Kidney (tissue), 14 donors: Measurements from ENCODE around the gene HIPK2. TPM values are rescaled to one million over a fixed set of nuclear protein-coding genes. Genes with fewer than 3 reads are reported as not detected.
A peak's percentile ranks its signal among the peaks of the same experiment; 100 is the strongest.

ENCODE experiments used
- DNase-seq, 5 donors: peaks; one replicate each; pipeline ENCODE4 v3.0.0-alpha.2; 2013 to 2020
- FAIRE-seq: peaks from 2 replicates; lab custom pipeline; 2012; peaks lifted over from hg19 to GRCh38; lab: Jason Lieb, UNC
- H3K27ac ChIP-seq, 2 donors: one replicate each; pipeline ENCODE4 v1.7.0; 2013; ENCODE audit warnings: low read depth in 2 of 2, low read length in 2 of 2, inconsistent platforms in 1 of 2
- H3K27me3 ChIP-seq: one replicate; pipeline ENCODE4 v1.7.1; 2013; ENCODE audit warnings: low read length, inconsistent platforms; ENCODE audit not compliant: control insufficient read depth, insufficient read depth
- H3K36me3 ChIP-seq, 3 donors: one replicate each; pipeline versions ENCODE4 v1.7.0 to v1.7.1; 2013; ENCODE audit warnings: low read length in 3 of 3, control low read depth in 1 of 3, inconsistent platforms in 1 of 3; ENCODE audit not compliant: insufficient read depth in 3 of 3, control insufficient read depth in 2 of 3
- H3K4me1 ChIP-seq, 3 donors: one replicate each; pipeline versions ENCODE4 v1.7.0 to v1.7.1; 2013; ENCODE audit warnings: low read length in 3 of 3, inconsistent platforms in 1 of 3, low read depth in 1 of 3; ENCODE audit not compliant: control insufficient read depth in 2 of 3, insufficient read depth in 2 of 3
- H3K4me3 ChIP-seq, 3 donors: one replicate each; pipeline versions ENCODE4 v1.7.0 to v1.8.1; 2013; ENCODE audit warnings: low read length in 3 of 3, control low read depth in 1 of 3, inconsistent platforms in 1 of 3
- H3K9ac ChIP-seq, 3 donors: one replicate each; pipeline versions ENCODE4 v1.7.0 to v1.7.1; 2013; ENCODE audit warnings: low read length in 3 of 3, control low read depth in 1 of 3, inconsistent platforms in 1 of 3
- H3K9me3 ChIP-seq, 3 donors: one replicate each; pipeline versions ENCODE4 v1.7.0 to v1.7.1; 2013; ENCODE audit warnings: low read length in 3 of 3, control low read depth in 1 of 3, inconsistent platforms in 1 of 3; ENCODE audit not compliant: control insufficient read depth in 2 of 3, insufficient read depth in 1 of 3
- CTCF ChIP-seq: IDR thresholded peaks from 3 replicates; pipeline ENCODE4 v1.5.1; 2012; ENCODE audit warnings: mild to moderate bottlenecking, moderate library complexity, borderline replicate concordance; ENCODE audit not compliant: insufficient read depth; ENCODE audit errors: extremely low read depth
- intact Hi-C: fragments of 100-400 bp; cut with DNase I; formaldehyde crosslinking; loops from one replicate; pipeline ENCODE4 v1.11.1; 2022
- polyA plus RNA-seq: library from polyadenylated mRNA; stranded (reverse); fragments of 350-450 nt; fragmentation: Illumina TruSeq; extraction: RNeasy Lipid Tissue Mini Kit (QIAGEN cat#74804); gene quantifications from one replicate; pipeline ENCODE4 v1.2.3, GENCODE V29; 2014; ENCODE audit warnings: low read depth, low replicate concordance; ENCODE audit not compliant: insufficient read depth
- total RNA-seq: library from RNA; stranded (reverse); fragmentation: NEBNext Ultra II Directional; extraction: Animal tissue kit (Norgen Biotek cat#: 25700); gene quantifications from one replicate; pipeline ENCODE4 v1.2.1, GENCODE V29; 2021
- donor health status: control.
- donor health status: control.
- donor health status: control.
- donor health status: control.
- donor health status: control.
- donor health status: DM: yes; HTN: yes; CAD: no.
- donor health status: Normal renal cell carcinoma (clear cell type).

Gene HIPK2
- total and polyA plus RNA-seq, 2 donors from 2014 or later, result 9.6 to 153 TPM

DNA sequence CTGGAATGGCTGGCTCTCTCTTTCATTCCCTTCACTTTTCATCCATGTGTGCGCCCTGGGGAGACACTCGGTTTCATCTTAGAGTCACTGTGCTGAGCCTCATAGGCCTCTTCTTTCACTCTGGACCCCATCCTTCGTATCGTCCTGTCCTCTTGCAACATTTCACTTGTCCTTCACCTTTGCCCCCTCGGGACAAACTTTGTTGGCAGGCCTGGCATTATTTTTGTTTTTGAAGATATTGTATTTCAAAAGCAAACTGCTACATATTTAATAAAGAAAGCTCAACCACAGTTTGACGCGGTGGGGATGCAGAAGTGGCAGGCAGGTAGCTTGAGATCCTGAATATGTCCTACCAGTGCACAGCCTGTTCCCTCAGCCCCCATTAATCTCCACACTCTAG is 36.6 kb downstream of the HIPK2 start:
- Histone ChIP-seq H3K4me1 (peaks cover 5 to 69% (median 64%) of the 10 kb centered on the region in 3 donors), H3K27me3 (no peaks in the 10 kb centered on the region), H3K9me3 (no peaks in the 10 kb centered on the region), H3K4me3 (no peak overlapping the region), H3K9ac (peak overlapping the region in 1 of 3 donors; percentile 20), H3K36me3 (no peaks in the 10 kb centered on the region), H3K27ac (peak overlapping the region in 1 of 2 donors; percentile 48)
- DNase-seq, result no peak
- intact Hi-C loops, result no loop called here
- TF ChIP-seq CTCF, result no peak
- no peak for FAIRE-seq

- DNase-seq (no peak), FAIRE-seq (no peak)
- H3K4me3 ChIP-seq, result no peak overlapping the region
- H3K9me3 ChIP-seq, result no peaks in the 10 kb centered on the region
- no peak for TF ChIP-seq CTCF
- intact Hi-C loops, result no loop called here
- no peaks in the 10 kb centered on the region for H3K27me3 ChIP-seq
- H3K9ac ChIP-seq, result peak overlapping the region in 1 of 3 donors; percentile 41
- no peaks in the 10 kb centered on the region for H3K36me3 ChIP-seq
- peaks cover 3 to 58% (median 55%) of the 10 kb centered on the region in 3 donors for H3K4me1 ChIP-seq
- peak overlapping the region; percentile 48 to 69 for H3K27ac ChIP-seq
Measured at GRCh38 chr7:139739863-139740597, 37.8 kb downstream of the HIPK2 start.

- DNase-seq (no peak), FAIRE-seq (no peak)
- peaks cover 0 to 54% (median 52%) of the 10 kb centered on the region in 3 donors for H3K4me1 ChIP-seq
- H3K9ac ChIP-seq, result no peak overlapping the region
- H3K9me3 ChIP-seq, result no peaks in the 10 kb centered on the region
- peak overlapping the region; percentile 35 to 51 for H3K27ac ChIP-seq
- no peak overlapping the region for H3K4me3 ChIP-seq
- H3K27me3 ChIP-seq, result no peaks in the 10 kb centered on the region
- intact Hi-C loops, result no loop called here
- TF ChIP-seq CTCF, result no peak
- no peaks in the 10 kb centered on the region for H3K36me3 ChIP-seq
Measured at GRCh38 chr7:139738772-139739171, 39.0 kb downstream of the HIPK2 start.

GRCh38 chr7:139738101-139738489 is 39.7 kb downstream of the HIPK2 start:
- DNase-seq (peak in 2 of 5 donors; percentile 22 to 40), FAIRE-seq (no peak)
- intact Hi-C loops, result no loop called here
- Histone ChIP-seq H3K27me3 (no peaks in the 10 kb centered on the region), H3K27ac (peak overlapping the region; percentile 35 to 74), H3K9me3 (no peaks in the 10 kb centered on the region), H3K9ac (no peak overlapping the region), H3K4me1 (peaks cover 0 to 52% (median 49%) of the 10 kb centered on the region in 3 donors), H3K36me3 (no peaks in the 10 kb centered on the region), H3K4me3 (no peak overlapping the region)
- no peak for TF ChIP-seq CTCF
